ENCODE data around the gene EDN1. TPM values are rescaled to one million over a fixed set of nuclear protein-coding genes. Genes with fewer than 3 reads are reported as not detected.
"Not testable (repeated sequence)": the region's sequence is repeated elsewhere in the genome, so short reads cannot be mapped to it uniquely, and the experiment has no call there.

Gene EDN1
- total RNA-seq, 4 donors from 2014 or later = 5.4 to 29.1 (median 23.0) TPM

- Histone ChIP-seq H3K27me3 (no peaks in the 10 kb centered on the region), H3K36me3 (no peaks in the 10 kb centered on the region), H3K27ac (replicated peaks in 1 of 4) (no peak overlapping the region), H3K4me3 (no peak overlapping the region), H3K4me1 (no peaks in the 10 kb centered on the region), H3K9me3 (no peaks in the 10 kb centered on the region)
- WGBS = 77% methylated on average over 8 of the region's 8 CpGs
- TF ChIP-seq, protein P1, sequence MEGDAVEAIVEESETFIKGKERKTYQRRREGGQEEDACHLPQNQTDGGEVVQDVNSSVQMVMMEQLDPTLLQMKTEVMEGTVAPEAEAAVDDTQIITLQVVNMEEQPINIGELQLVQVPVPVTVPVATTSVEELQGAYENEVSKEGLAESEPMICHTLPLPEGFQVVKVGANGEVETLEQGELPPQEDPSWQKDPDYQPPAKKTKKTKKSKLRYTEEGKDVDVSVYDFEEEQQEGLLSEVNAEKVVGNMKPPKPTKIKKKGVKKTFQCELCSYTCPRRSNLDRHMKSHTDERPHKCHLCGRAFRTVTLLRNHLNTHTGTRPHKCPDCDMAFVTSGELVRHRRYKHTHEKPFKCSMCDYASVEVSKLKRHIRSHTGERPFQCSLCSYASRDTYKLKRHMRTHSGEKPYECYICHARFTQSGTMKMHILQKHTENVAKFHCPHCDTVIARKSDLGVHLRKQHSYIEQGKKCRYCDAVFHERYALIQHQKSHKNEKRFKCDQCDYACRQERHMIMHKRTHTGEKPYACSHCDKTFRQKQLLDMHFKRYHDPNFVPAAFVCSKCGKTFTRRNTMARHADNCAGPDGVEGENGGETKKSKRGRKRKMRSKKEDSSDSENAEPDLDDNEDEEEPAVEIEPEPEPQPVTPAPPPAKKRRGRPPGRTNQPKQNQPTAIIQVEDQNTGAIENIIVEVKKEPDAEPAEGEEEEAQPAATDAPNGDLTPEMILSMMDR (IDR thresholded peaks at IDR 0.05) = no peak
- TF ChIP-seq POLR2AphosphoS5 (IDR thresholded peaks at IDR 0.05) = no peak
- TF ChIP-seq POLR2A (IDR thresholded peaks at IDR 0.05; ENCODE audit: low read depth) = no peak
- TF ChIP-seq EP300 (IDR thresholded peaks at IDR 0.05) = no peak
- intact Hi-C loops (cut with DNase I) = no loop called here
- DNase-seq (ENCODE audit: extremely low spot score) = no peak
Measured at GRCh38 chr6:12331951-12332749, 42.0 kb downstream of the EDN1 start.

DNA sequence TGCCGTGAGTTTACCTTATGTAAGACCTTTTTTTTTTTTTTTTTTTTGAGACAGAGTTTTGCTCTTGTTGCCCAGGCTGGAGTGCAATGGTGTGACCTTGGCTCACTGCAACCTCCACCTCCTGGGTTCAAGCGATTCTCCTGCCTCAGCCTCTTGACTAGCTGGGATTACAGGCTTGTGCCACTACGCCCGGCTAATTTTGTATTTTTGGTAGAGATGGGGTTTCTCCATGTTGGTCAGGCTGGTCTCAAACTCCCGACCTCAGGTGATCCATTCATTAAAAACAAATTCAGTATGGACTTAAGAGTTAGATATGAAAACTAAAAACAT lies 42.6 kb downstream of the EDN1 start:
- DNase-seq (ENCODE audit: extremely low spot score); H3K27me3 ChIP-seq; H3K9me3 ChIP-seq; intact Hi-C loops (cut with DNase I); H3K36me3 ChIP-seq; H3K4me1 ChIP-seq; H3K27ac ChIP-seq (replicated peaks in 1 of 4); H3K4me3 ChIP-seq: not testable (repeated sequence)
- 86% methylated on average over 5 of the region's 5 CpGs for WGBS

- Histone ChIP-seq H3K27me3 (no peaks in the 10 kb centered on the region), H3K4me1 (no peaks in the 10 kb centered on the region), H3K27ac (replicated peaks in 1 of 4) (no peak overlapping the region), H3K4me3 (no peak overlapping the region), H3K9me3 (no peaks in the 10 kb centered on the region), H3K36me3 (no peaks in the 10 kb centered on the region)
- WGBS = 100% methylated on average over 1 of the region's 1 CpG
- no peak for DNase-seq (ENCODE audit: extremely low spot score)
- intact Hi-C loops (cut with DNase I) = no loop called here
- TF ChIP-seq EP300 (IDR thresholded peaks at IDR 0.05) (no peak), POLR2AphosphoS5 (IDR thresholded peaks at IDR 0.05) (no peak)
- TF ChIP-seq, protein P1 (IDR thresholded peaks at IDR 0.05) = no peak
Measured at GRCh38 chr6:12333128-12333527, 43.0 kb downstream of the EDN1 start.

GRCh38 chr6:12334526-12335130 lies 44.5 kb downstream of the EDN1 start:
- no peak for DNase-seq (ENCODE audit: extremely low spot score)
- Histone ChIP-seq H3K27ac (replicated peaks in 1 of 4) (no peak overlapping the region), H3K4me3 (no peak overlapping the region), H3K9me3 (no peaks in the 10 kb centered on the region), H3K27me3 (no peaks in the 10 kb centered on the region), H3K4me1 (no peaks in the 10 kb centered on the region), H3K36me3 (no peaks in the 10 kb centered on the region)
- intact Hi-C loops (cut with DNase I) = no loop called here
- 77% methylated on average over 4 of the region's 4 CpGs for WGBS
- TF ChIP-seq, protein P1 (IDR thresholded peaks at IDR 0.05) = no peak
- TF ChIP-seq EP300 (IDR thresholded peaks at IDR 0.05) = no peak
- no peak for TF ChIP-seq POLR2AphosphoS5 (IDR thresholded peaks at IDR 0.05)
- TF ChIP-seq POLR2A (IDR thresholded peaks at IDR 0.05; ENCODE audit: low read depth) = no peak

DNA sequence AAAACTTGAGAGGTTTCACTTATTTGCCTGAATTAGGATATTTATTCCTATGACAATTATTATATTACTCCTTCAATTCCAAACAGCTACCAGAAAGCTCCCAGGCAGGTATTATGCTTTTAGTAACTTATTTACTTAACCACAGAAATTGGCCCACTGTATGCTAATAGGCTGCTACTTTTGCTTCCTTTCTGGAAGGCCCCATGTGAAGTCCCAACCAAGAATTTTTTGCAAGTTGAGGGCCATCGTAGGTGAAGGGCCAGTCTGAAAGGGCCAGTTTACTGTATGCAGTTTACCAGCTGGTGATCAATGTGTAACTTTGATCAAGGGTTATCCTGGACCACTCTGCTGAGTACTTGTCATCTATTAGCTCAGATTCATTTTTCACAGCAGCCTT lies 45.0 kb downstream of the EDN1 start:
- Histone ChIP-seq H3K9me3 (no peaks in the 10 kb centered on the region), H3K4me1 (no peaks in the 10 kb centered on the region), H3K4me3 (no peak overlapping the region), H3K36me3 (no peaks in the 10 kb centered on the region), H3K27me3 (peaks cover 0 to 5% (median 0%) of the 10 kb centered on the region in 4 donors), H3K27ac (replicated peaks in 1 of 4) (no peak overlapping the region)
- intact Hi-C loops (cut with DNase I) = no loop called here
- DNase-seq (ENCODE audit: extremely low spot score) = no peak
- WGBS = 79% methylated on average over 1 of the region's 1 CpG
- TF ChIP-seq POLR2AphosphoS5 (IDR thresholded peaks at IDR 0.05) (no peak), EP300 (IDR thresholded peaks at IDR 0.05) (no peak), POLR2A (IDR thresholded peaks at IDR 0.05; ENCODE audit: low read depth) (no peak)
- TF ChIP-seq, protein P1 (IDR thresholded peaks at IDR 0.05) = no peak

Measured in esophagus muscularis mucosa (tissue), 4 donors.